Measurements from ENCODE around the gene TCP1.
A peak's percentile ranks its signal among the peaks of the same experiment; 100 is the strongest.
"Not testable (repeated sequence)": the region's sequence is repeated elsewhere in the genome, so short reads cannot be mapped to it uniquely, and the experiment has no call there.

TCP1 gene

GRCh38 chr6:159789377-159790148 is at the start of gene TCP1:
TCP1 (minus strand) TSS chr6:159789602; CDS start chr6:159789468, 134 bp downstream.
- peak; percentile 100 for DNase-seq

GRCh38 chr6:159838020-159838744 is 48.8 kb upstream of the TCP1 start:
- DNase-seq: no peak

GRCh38 chr6:159837511-159837910 is 48.1 kb upstream of the TCP1 start:
- no peak for DNase-seq

GRCh38 chr6:159836718-159837490 is 47.5 kb upstream of the TCP1 start:
- no peak for DNase-seq

GRCh38 chr6:159833997-159834603 is 44.7 kb upstream of the TCP1 start:
- DNase-seq: no peak

GRCh38 chr6:159833556-159833955 is 44.2 kb upstream of the TCP1 start:
- no peak for DNase-seq

- no peak for DNase-seq
Measured at GRCh38 chr6:159832946-159833345, 43.5 kb upstream of the TCP1 start.

- DNase-seq: no peak
Measured at GRCh38 chr6:159831373-159831679, 41.9 kb upstream of the TCP1 start.

GRCh38 chr6:159830501-159831372 is 41.3 kb upstream of the TCP1 start:
- DNase-seq: no peak

GRCh38 chr6:159829526-159829925 is 40.1 kb upstream of the TCP1 start:
- peak in 1 of 2 experiments; percentile 10 for DNase-seq

GRCh38 chr6:159828074-159828473 is 38.7 kb upstream of the TCP1 start:
- no peak for DNase-seq

- no peak for DNase-seq
Measured at GRCh38 chr6:159826968-159827647, 37.7 kb upstream of the TCP1 start.

- DNase-seq: no peak
Measured at GRCh38 chr6:159826004-159826403, 36.6 kb upstream of the TCP1 start.

GRCh38 chr6:159824690-159825089 is 35.3 kb upstream of the TCP1 start:
- not testable (repeated sequence) for DNase-seq

GRCh38 chr6:159823953-159824352 is 34.6 kb upstream of the TCP1 start:
- no peak for DNase-seq

- no peak for DNase-seq
Measured at GRCh38 chr6:159821726-159822125, 32.3 kb upstream of the TCP1 start.

- DNase-seq: no peak
Measured at GRCh38 chr6:159821122-159821521, 31.7 kb upstream of the TCP1 start.

- DNase-seq: peak; percentile 94 to 96
Measured at GRCh38 chr6:159819932-159820640, 30.7 kb upstream of the TCP1 start.

- DNase-seq: no peak
Measured at GRCh38 chr6:159819098-159819497, 29.7 kb upstream of the TCP1 start.

GRCh38 chr6:159817951-159818739 is 28.7 kb upstream of the TCP1 start:
- no peak for DNase-seq

All from AML-193 (cell line).